Activated T-cell treated with anti-CD3 and anti-CD28 coated beads for 24 hours (primary cell): ENCODE measurements around the gene VEZT.
A peak's percentile ranks its signal among the peaks of the same experiment; 100 is the strongest.

Experiments
- DNase-seq: peaks from one replicate; pipeline ENCODE4 v3.0.0-alpha.2; 2020; ENCODE audit warnings: low read depth

VEZT gene

DNA sequence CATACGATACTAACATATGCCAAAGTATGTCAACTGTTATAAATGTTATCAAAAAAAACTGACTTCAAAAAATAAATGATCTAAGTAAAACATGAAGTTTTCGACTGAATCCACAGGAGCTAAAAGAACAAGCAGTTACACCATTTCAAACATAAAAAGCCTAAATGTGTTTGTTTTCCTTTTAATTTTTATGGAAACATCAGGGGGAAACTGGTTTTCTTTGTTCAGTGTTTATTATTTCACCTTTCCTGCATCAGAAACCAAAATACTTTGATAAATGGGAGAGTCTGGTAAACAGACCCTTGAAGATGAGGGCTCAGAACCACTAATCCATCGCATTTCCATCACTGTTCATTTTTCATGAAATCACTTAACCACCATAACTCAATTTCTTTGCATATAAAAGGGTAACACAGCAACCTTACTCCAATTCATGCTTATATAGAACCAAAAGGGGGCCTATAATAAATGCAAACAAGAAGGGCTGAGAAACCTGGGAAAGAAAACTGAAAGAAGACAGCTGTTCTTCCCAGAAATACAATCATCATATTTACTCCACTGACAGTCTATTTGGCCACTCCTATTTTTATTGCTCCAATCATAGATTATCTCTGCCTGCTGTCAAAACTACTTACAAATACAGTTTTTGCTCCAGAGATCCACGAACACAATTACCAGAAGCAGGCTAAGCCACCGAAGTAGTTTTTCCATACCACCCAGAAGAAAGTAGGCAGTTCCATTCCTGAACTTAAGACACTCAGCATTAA, 17.3 kb upstream of the VEZT start:
- no peak for DNase-seq

DNA sequence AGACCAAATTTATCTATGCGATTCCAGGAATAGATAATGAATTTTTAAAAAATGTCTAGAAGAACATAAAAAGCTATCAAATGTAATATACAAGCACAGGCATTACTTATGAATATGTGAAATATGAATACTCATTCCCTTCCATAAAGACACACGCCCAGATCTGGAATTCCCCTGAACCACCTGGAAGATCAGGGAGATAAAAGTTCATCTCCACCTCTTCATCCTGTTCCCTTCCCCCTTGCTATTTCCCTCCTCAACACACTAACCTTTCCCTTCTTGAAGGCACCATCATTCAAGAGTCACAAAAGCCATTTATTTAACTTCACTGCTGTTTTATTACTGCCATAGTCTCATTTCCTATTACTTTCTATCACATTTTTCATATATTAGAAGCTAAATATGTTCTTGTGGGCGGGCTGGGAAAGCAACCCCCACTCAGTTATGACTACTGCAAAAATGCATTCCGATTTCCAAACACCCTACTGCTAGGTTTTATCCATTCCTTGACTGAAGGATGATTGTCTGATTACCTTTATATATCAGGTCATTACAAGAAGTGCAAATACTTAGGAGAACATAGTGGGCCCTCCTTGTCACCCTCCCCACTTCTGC, 16.4 kb upstream of the VEZT start:
- no peak for DNase-seq

GRCh38 chr12:95202691-95203486, 14.7 kb upstream of the VEZT start:
- no peak for DNase-seq

GRCh38 chr12:95203487-95204030, 14.0 kb upstream of the VEZT start:
- DNase-seq, result no peak

DNA sequence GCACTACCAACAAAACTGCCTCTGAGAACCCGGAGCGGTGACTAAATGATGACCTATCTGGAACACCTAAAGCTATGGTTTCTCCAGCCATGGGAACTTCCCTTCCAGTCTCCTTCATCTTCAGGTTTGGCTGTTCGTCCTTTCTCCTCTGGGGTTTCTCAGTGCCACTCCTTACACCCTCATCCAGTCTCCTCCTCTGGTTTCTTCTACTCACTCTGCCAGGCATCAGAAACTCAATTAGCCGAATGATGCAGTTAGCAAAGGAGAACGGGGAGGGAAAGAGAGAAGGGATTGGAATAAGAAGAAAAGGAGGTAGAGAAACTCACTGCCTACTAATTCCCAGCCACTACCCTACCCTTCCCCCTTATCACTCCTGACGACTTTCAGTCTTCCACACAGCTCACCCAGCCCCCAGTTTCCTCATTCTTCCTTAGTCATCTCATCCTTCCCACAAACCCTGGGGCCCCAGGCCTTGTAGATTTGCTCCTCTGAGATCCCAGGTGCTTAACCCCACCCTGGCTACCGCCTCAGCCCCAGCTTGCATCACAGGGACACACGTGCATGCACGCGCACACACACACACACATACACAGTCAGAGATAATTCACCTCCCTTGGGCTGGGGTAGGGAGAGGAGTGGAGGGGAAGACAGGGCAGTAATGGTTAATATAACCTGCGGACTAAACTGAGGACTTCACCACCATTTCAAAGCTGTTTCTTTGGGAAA, 13.3 kb upstream of the VEZT start:
- no peak for DNase-seq

DNA sequence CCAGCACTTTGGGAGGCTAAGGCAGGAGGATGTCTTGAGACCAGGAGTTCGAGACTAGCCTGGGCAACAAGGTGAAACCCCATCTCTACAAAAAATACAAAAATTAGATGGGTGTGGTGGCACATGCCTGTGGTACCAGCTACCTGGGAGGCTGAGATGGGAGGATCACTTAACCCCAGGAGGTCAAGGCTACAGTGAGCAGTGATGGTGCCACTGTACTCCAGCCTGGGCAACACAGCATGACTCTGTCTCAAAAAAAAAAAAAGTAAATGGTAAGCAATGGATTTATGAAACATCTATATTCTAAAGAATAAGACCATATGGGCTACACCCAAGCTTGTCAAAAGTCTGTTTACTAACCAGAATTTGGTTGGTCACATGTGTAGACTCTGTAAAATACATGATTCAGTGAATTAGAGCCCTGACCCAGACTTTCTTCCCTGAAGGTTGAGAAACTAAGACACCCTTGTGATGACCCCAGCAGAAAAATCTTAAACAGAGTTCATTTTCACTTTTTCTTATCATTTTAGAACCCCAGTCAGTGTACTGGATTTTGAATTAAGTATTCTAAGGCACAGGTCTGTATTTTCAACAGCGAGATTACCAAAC, 12.5 kb upstream of the VEZT start:
- DNase-seq, result no peak

- DNase-seq, result no peak
Measured at GRCh38 chr12:95205685-95206084, 11.9 kb upstream of the VEZT start.

DNA sequence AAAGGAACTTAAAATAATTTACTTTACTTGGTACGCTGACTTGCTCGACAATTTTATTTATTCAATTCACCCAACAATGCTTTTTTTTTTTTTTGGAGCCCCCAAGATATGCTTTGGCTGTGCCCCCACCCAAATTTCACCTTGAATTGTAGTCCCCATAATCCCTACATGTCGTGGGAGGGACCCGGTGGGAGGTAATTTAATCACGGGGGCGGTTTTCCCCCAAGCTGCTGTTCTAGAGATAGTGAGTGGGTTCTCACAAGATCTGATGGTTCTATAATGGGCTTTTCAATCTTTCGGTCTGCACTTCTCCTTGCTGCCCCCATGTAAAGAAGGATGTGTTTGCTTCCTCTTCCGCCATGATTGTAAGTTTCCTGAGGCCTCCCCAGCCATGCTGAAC, 10.7 kb upstream of the VEZT start:
- DNase-seq, result no peak

DNA sequence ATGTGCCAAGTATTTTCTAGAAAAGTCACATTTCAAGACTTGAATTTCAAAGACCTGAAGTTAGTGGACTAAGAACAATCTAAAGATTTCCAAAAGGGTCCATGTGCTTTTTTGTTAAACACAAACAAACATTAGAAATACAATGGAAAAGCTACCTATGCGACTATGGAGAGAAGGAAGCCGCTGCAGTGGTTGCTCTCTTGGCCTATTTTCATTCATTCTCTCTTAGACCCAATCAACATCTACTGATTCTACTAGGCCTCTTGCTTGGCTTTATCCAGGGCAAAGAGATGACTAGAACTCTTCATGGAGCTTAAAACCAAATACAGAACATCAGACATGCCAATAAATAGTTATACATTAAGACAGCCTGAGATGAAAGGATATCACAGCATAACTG, 10.2 kb upstream of the VEZT start:
- no peak for DNase-seq

GRCh38 chr12:95208678-95209077, 8.9 kb upstream of the VEZT start:
- no peak for DNase-seq

DNA sequence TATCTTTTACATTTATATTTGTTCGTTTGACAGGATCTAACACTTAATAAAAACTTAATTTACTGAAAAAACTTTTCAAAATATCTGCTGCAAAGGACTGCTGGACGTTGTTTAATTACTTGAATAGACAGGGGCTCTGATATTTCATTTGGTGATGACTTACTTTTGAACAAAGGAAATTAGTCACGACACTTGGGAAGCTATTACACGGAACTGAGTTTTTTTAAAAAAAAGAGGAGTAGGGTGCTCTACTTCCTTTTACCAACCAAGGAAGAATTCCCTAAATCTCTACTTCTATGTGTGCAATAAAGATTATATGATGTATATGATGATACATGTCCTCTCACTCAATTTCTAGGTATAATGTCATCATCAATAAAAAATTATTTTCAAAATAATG, 5.0 kb upstream of the VEZT start:
- no peak for DNase-seq

- DNase-seq, result no peak
Measured at GRCh38 chr12:95213119-95213518, 4.5 kb upstream of the VEZT start.

GRCh38 chr12:95213928-95214327, 3.7 kb upstream of the VEZT start:
- no peak for DNase-seq

DNA sequence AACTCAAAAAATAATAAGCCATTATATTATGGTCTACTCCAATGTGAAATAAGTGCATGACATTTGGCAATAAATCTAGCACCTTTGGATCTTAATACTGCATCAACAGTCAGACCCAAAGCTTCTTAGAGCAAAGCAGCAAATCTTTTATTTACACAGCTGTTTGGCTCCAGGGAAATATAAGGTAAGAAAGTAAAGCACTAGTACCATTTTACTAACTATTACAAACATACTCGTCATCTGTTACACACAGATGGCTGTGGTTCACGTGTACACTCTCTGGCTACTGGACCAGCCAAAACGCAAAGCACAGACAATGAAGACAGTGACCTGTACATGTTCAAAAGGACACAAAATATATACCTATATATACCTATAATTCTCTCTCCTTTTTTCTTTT, 3.1 kb upstream of the VEZT start:
- no peak for DNase-seq

- no peak for DNase-seq
Measured at GRCh38 chr12:95215949-95216348, 1.7 kb upstream of the VEZT start.

DNA sequence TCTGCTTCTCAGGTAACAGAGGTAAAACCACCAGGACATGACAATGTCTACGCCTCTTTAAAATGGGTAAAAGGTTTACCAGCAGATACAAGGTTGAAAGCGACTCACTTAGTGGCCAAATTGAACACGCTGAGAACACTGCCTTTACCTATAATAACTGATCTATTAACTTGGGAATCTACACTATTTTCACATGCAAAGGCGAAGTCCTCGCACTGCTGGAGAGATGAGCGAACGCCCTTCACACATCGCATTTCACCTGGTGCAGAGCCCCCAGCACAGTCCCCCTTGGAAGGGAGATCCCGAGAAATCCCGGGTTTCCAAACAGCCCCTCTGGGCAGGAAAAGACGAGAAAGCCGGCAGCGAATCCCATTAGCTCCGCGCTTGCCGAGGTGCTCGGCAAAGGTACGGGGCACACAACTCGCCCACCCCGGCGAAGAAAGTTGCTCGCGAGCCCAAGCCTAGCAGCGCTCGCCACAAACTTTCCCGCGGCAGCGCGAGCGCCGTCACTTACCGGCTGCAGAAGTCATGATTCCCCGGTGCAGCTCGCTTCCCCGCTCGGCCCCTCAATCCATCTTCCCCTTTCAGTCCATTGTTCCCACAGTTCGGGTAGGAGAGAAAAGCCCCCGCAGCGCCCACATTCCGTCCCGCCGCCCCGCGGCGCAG, 763 bp upstream of the VEZT start:
- DNase-seq, result no peak

GRCh38 chr12:95218150-95219133, 835 bp downstream of the VEZT start:
- DNase-seq, result peak; percentile 29

DNA sequence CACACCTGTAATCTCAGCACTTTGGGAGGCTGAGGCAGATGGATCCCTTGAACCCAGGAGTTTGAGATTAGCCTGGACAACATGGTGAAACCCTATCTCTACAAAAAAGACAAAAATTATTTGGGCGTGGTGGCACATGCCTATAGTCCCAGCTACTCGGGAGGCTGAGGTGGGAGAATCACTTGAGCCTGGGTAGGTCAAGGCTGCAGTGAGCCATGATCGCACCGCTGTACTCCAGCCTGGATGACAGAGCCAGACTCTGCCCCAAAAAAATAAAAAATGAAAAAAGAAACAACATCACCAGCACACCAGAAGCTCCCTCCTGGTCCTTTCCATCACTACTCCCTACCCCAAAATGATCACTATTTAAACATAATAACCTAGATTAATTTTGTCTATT, 2.6 kb downstream of the VEZT start:
- no peak for DNase-seq

DNA sequence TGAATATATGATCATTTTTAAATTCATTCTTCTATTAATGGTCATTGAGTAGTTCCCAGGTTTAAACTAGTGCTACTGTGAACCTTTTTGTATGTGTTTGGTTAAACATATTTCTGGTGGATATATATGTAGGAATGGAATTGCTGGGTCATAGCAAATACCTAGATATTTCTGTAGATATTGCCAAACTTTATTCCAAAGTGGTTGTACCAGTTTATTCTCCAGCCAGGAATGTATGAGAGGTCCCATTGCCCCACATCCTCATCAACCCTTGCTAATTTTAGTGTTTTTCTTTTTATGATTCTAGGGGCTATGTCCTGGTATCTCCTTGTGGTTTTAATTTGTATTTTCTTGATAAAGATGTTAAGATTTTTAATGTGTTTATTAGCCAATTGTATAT, 3.1 kb downstream of the VEZT start:
- no peak for DNase-seq
